HG03460 (cell line): Measurements from ENCODE around the gene RNF141.

Source experiments
- ATAC-seq: cut with Tn5 transposase; IDR thresholded peaks from one replicate; pipeline ENCODE4 v1.9.1; 2021; ENCODE audit not compliant: unreplicated experiment

RNF141 gene

DNA sequence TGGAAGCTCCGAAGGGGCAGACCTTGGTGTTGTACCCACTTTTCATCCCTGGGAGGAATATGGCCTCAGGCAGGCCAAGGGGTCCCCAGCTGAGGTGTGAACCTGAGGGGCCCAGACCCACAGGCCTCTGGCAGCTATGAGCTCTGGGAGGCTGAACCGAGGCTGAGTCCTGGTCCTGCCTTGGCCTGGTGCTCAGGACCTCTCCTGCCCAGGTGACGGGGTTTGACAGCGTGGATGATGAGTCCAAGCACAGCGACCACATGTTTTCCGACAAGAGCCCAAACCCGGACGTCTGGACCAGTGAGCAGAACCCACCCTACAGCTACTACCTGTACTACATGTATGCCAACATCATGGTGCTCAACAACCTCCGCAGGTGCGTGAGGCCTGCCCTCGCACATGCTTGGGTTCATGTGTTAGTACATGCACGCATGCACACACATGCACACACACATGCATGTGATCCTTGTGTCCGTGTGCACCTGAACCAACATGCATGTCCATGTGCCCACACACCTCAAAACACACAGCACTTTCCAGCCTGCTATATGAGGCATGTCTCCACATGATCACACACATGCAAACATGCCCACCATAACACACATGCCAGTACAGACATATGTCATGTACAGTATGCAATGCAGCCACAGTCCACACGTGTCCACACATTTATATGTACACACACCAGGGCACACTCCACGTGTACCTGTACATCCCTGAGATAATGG is 40.9 kb downstream of the RNF141 start:
- no peak for ATAC-seq

DNA sequence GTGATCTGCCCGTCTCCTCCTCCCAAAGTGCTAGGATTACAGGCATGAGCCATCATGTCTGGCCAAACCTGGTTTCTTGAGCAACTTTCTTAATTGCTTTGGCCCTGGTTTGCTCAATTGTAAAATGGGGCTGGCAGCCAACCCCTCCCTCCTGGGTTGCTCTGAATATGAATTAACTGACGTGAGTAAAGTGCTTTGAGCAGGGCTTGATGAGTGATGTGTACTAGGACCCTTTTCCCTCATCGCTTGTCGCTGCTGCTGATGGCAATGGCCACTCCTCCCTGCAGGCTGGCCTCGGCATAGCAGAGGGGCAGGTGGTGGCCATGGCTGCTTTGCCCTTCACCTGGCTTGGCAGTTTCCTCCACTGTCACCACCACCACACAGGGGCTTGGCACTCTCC is 41.5 kb downstream of the RNF141 start:
- no peak for ATAC-seq

GRCh38 chr11:10498426-10499250 is 42.3 kb downstream of the RNF141 start:
- no peak for ATAC-seq

DNA sequence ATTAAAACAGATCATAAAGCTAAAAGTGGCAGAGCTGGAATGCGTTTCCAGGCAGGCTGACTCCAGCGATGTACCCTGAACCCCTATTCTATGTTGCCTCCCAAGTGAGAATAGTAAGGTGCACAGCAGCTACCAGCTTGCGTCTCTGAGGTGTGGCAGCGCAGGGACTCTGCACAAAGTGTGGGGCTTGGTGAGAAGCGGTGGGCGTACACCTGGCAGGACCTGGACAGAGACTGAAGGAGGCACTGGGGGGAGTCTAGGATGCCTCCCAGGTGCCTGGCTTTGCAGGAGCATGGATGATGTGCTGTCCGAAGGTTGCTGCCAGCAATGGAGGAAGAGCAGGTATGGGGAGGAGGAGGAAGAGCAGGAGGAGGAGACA is 43.0 kb downstream of the RNF141 start:
- ATAC-seq: no peak

- ATAC-seq: no peak
These were observed 43.5 kb downstream of the RNF141 start for GRCh38 chr11:10497371-10498021.

GRCh38 chr11:10496296-10496936 is 44.6 kb downstream of the RNF141 start:
- no peak for ATAC-seq

- no peak for ATAC-seq
These were observed 45.6 kb downstream of the RNF141 start for GRCh38 chr11:10495464-10495786.

GRCh38 chr11:10494636-10495463 is 46.1 kb downstream of the RNF141 start:
- ATAC-seq: no peak

DNA sequence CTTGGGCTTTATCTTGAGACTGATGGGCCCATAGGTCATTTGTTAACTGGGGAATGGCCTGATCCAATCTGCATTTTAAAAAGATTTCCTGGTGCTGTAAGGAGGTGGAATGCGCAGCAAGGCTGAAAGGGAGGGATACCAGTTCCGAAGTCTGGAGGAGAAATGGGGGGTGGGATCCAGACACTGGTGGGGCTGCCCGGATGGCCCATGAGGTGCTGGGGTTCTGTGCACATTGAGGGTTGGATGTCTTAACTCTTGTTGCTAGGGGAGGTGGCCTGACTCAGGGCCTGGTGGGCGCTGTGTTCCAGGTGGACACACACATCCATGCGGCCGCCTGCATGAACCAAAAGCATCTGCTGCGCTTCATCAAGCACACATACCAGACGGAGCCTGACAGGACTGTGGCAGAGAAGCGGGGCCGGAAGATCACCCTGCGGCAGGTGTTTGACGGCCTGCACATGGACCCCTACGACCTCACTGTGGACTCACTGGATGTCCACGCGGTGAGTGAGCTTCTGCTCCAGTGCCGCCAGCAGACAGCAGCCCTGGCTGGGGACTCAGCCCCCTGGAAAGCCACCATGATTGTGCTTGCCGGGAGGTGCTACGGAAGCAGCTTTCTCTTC is 47.8 kb downstream of the RNF141 start:
- ATAC-seq: no peak

DNA sequence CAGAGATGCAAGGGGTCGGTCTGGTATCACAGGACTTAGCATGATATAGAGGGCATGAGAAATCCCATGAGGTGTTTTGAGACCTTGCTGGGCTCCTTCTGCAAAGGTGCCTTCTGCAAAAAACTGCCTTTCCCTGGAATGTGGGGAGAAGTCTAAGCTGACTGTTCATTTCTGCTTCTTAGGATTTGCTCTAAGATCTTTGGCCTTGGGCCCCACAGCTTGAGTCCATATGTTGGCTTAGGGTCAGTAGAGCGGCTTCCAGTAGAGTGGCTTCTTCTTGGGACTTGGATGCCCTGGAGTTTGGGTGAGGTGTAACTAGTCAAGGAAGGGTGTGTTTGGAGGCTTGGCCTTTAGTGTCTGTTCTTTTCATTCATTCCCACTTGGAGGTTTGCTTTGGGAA is 48.9 kb downstream of the RNF141 start:
- no peak for ATAC-seq

GRCh38 chr11:10490398-10491241 is 50.4 kb downstream of the RNF141 start:
- ATAC-seq: no peak

GRCh38 chr11:10490032-10490397 is 51.0 kb downstream of the RNF141 start:
- no peak for ATAC-seq

DNA sequence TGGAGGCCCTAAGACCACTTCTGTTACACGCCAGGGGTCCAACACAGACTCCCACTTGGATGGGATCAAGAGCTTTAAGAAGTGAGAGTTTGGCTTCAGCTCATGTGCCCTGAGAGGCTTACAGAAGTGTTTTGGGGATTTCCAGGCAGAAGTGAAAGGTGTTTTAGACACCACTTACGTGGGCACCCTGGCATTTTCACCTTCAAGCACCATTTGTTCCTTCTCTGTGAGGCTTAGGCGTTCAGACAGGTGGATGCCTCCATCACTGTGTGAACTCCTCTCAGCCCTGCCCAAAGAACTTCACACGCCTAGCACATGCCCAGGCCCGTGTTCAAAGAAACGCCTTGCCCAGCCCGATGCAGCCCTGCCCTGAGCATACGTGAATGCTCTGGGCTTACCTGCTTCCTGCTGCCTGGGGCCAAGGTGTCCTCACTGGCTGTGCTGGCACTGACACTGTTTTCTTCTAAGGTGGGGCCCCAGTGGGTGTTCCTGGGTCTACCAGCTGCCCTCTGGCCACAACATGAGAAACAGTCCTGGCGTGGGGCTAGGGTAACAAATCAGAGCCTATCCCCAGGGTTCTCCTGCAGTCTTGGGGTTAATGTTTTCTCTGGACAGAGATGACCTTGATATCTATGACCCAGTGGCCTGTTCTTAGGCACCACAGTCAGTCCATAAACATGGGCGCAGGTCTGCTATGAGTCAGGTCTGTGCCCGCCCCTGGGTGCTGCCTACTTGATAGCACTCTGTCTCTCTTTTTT is 51.9 kb downstream of the RNF141 start:
- ATAC-seq: peak; percentile 70

GRCh38 chr11:10488121-10488933 is 52.7 kb downstream of the RNF141 start:
- ATAC-seq: no peak

GRCh38 chr11:10487002-10487647 is 53.9 kb downstream of the RNF141 start:
- ATAC-seq: no peak

DNA sequence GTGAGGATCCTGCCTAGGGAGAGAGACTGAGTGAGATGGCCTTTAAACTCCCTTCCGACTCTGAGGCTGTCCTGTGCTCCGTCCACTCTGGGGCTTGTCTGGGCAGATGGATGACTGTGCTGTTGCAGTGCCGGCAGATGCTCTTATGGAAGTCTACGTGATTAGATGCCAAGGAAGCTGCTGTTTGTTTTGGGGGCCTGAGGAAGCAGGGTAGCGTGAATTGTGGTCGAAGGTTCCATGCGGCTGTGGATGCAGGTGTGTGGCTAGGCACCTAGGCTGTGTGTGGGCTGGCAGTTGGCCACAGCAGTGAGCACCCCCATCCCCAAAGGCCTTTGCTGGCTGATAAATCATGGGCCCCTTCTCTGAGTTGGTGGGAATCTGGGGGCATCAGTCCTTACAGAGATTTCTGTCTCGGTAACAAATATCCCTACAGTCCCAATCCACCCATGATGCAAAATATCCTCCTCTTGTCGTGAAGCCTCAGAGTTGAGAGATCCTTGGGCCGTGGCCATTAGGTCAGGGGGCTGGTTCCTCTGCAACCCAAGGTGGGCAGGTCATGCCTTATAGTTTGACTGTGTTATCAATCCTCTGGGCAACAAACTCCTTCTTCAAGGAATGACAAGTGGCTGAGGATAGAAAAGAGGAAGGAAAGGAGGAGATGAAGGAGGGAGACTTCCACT is 54.7 kb downstream of the RNF141 start:
- ATAC-seq: no peak

DNA sequence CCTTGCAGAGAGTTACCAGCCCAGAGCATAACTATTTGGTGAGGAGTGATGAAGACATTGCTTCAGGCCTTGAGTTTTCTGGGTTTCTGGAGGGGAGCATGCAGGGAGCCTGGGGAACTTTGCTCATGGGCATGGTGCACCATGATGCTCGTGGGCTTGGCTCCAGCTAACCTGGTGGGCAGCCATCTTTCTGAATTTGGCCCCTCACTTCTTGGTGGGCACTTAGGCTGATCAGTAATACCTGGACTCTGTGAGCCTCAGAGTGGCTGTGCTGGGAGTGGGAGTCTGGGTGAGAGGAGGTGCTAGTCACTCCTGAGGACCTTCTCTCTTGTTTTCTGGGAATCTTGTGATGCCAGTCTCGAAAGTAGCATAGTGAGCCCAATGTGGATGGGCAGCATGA is 55.3 kb downstream of the RNF141 start:
- ATAC-seq: no peak
